Mammary epithelial cell (primary cell): ENCODE measurements around the gene IGSF21.

ENCODE experiments used
- EZH2 ChIP-seq: IDR thresholded peaks from 2 replicates; pipeline ENCODE4 v1.6.1; 2012; ENCODE audit warnings: low read length, inconsistent platforms, borderline replicate concordance
- TF ChIP-seq, protein P1 (sequence below), 2 donors: IDR thresholded peaks in 1 of 2; conservative IDR thresholded peaks in 1 of 2; 2 replicates each; pipeline ENCODE4 v1.5.1; 2011 to 2012; ENCODE audit warnings: inconsistent platforms in 2 of 2, low read length in 2 of 2, mild to moderate bottlenecking in 2 of 2, control low read depth in 1 of 2, low read depth in 1 of 2; ENCODE audit not compliant: insufficient read depth in 1 of 2; ENCODE audit errors: extremely low read depth in 1 of 2

DNA sequence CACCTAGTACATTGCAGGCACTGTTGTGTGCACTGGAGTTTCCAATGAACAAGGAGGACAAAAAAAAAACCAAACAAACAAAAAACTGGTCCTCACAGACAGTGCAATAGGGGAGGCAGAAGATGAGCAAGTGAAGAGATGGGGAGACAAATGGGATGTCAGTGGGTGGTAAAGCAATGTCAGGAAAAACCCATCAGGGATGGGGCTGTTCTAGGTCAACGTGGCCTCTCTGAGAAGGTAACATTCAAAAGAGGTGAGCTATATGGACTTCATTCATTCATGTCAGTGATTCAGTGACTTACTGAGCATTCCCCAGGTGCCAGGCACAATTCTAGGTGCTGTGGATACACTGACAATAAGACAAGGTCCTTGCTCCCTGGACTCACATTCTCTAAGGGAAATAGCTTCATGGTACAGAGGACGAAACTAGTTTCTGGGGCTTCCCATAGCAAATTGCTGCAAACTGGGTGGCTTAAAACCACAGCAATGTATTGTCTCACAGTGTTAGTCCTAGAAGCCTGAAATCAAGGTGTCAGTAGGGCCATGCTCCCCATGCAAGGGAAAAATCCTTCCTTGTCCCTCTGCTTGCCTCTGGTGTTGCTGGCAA lies 232.7 kb downstream of the IGSF21 start:
- TF ChIP-seq, protein P1, sequence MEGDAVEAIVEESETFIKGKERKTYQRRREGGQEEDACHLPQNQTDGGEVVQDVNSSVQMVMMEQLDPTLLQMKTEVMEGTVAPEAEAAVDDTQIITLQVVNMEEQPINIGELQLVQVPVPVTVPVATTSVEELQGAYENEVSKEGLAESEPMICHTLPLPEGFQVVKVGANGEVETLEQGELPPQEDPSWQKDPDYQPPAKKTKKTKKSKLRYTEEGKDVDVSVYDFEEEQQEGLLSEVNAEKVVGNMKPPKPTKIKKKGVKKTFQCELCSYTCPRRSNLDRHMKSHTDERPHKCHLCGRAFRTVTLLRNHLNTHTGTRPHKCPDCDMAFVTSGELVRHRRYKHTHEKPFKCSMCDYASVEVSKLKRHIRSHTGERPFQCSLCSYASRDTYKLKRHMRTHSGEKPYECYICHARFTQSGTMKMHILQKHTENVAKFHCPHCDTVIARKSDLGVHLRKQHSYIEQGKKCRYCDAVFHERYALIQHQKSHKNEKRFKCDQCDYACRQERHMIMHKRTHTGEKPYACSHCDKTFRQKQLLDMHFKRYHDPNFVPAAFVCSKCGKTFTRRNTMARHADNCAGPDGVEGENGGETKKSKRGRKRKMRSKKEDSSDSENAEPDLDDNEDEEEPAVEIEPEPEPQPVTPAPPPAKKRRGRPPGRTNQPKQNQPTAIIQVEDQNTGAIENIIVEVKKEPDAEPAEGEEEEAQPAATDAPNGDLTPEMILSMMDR (conservative IDR thresholded peaks at IDR 0.05 in 1 of 2, IDR thresholded peaks at IDR 0.05 in 1 of 2; ENCODE audit: extremely low read depth in 1 of 2, insufficient read depth in 1 of 2, low read depth in 1 of 2, low read length in 2 of 2) = no peak
- TF ChIP-seq EZH2 = no peak
